HG02642 (cell line): ENCODE measurements around the gene PODXL2.
"Not testable (repeated sequence)": the region's sequence is repeated elsewhere in the genome, so short reads cannot be mapped to it uniquely, and the experiment has no call there.

ENCODE experiments used
- ATAC-seq: cut with Tn5 transposase; IDR thresholded peaks from one replicate; pipeline ENCODE4 v1.9.1; 2021; ENCODE audit warnings: mild to moderate bottlenecking; ENCODE audit not compliant: unreplicated experiment, poor library complexity

Gene PODXL2

GRCh38 chr3:127700406-127700805 lies 71.4 kb downstream of the PODXL2 start:
- ATAC-seq, result no peak

GRCh38 chr3:127701280-127701911 lies 72.4 kb downstream of the PODXL2 start:
- ATAC-seq, result no peak

GRCh38 chr3:127702151-127702578 lies 73.2 kb downstream of the PODXL2 start:
- ATAC-seq, result no peak

GRCh38 chr3:127704840-127705239 lies 75.9 kb downstream of the PODXL2 start:
- not testable (repeated sequence) for ATAC-seq

GRCh38 chr3:127706312-127706711 lies 77.3 kb downstream of the PODXL2 start:
- ATAC-seq, result no peak

- ATAC-seq, result no peak
These were observed 77.9 kb downstream of the PODXL2 start for GRCh38 chr3:127706785-127707351.

GRCh38 chr3:127707851-127708411 lies 78.9 kb downstream of the PODXL2 start:
- ATAC-seq, result no peak

GRCh38 chr3:127708837-127709236 lies 79.9 kb downstream of the PODXL2 start:
- no peak for ATAC-seq

GRCh38 chr3:127709320-127710060 lies 80.5 kb downstream of the PODXL2 start:
- ATAC-seq, result no peak

GRCh38 chr3:127710155-127710941 lies 81.4 kb downstream of the PODXL2 start:
- no peak for ATAC-seq

GRCh38 chr3:127711021-127711695 lies 82.2 kb downstream of the PODXL2 start:
- ATAC-seq, result no peak

GRCh38 chr3:127711896-127712295 lies 82.9 kb downstream of the PODXL2 start:
- no peak for ATAC-seq

GRCh38 chr3:127712461-127712860 lies 83.5 kb downstream of the PODXL2 start:
- ATAC-seq, result no peak

GRCh38 chr3:127712881-127713771 lies 84.1 kb downstream of the PODXL2 start:
- no peak for ATAC-seq

GRCh38 chr3:127714125-127714571 lies 85.2 kb downstream of the PODXL2 start:
- ATAC-seq, result no peak

GRCh38 chr3:127714866-127715265 lies 85.9 kb downstream of the PODXL2 start:
- ATAC-seq, result no peak

GRCh38 chr3:127715532-127715931 lies 86.5 kb downstream of the PODXL2 start:
- ATAC-seq, result no peak

GRCh38 chr3:127716384-127716783 lies 87.4 kb downstream of the PODXL2 start:
- no peak for ATAC-seq
